Activated T-cell treated with anti-CD3 and anti-CD28 coated beads for 24 hours (primary cell): Measurements from ENCODE around the gene NTSR1.

Source experiments
- DNase-seq: peaks from one replicate; pipeline ENCODE4 v3.0.0-alpha.2; 2020; ENCODE audit warnings: low read depth

NTSR1 gene

DNA sequence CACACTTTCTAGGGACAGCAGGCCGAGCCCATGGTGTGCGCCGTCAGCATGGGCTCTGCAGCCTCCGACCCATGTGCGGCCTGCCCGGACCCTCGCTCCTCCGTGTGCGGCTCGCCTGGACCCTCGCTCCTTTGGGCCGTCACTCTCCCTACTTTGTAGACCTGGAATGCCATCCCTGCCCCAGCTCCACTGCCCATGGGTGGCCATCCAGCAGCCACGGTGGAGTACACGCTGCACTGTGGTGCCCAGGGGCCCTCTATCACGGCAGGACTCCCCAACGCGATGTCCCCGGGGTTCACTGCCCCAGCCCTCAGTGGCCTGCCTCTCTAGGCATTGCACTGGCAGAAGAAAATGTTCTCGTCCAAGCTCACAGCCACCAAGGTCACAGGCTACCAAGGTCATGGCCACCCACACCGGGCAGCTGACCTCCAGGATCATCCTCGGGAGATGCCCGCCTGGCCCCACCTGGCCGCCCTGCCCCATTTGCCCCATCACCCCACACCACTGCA is 63.5 kb downstream of the NTSR1 start:
- DNase-seq, result no peak

DNA sequence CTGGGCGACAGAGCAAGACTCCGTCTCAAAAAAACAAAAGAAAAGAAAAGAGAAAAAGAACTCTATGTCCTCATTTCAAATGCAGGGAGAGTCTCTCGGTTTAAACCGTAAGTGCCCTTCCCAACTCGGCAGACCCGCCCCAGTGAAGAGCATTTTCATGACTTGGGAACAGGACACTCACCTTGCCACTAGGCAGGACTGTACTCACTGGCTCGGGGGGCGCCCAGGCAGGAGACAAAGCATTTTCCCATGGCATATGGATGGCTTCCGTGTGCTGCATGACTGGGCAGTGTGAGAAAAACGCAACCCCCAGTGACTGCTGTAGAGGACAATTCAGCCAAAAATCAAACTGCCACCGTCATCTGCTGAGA is 64.0 kb downstream of the NTSR1 start:
- DNase-seq, result no peak

DNA sequence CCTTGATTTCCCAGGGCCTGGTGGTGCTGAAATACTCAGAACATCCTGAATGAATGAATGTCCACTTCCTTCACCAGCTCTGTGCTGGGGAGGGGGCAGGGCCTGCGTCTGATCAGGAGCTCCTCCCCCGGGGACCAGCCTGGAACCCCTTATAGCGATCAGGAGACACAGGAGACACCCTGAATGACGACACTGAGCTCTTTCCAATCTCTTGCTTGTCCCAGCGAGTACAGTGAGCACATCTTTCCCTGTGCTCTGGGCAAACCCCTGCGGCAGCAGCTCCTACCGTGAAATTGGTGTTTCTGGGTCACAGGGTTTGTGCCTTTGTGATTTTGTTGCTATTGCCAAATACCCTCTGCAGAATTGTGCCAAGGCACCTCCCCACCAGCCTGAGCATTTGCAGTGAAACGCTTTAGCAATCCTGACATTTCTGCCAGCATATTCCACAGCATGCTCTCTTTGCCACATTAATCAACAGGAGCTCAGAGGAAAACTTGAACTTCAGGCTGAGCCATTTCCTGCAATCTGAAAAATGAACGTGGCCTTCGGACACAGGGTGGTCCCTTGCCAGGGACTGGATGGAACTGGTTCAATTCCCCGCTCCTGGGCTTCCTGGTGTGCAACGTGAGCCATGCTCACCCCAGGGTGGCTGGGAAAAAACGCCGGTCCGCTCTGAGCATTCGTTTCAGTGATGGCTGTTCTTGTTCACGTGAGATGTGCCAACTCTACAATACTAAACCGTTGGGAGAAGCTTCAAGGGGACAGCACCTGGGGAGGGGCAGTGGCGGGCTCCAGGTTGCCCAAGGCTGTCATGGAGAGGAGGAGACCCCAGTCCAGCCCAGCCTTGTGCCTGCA is 64.6 kb downstream of the NTSR1 start:
- no peak for DNase-seq

DNA sequence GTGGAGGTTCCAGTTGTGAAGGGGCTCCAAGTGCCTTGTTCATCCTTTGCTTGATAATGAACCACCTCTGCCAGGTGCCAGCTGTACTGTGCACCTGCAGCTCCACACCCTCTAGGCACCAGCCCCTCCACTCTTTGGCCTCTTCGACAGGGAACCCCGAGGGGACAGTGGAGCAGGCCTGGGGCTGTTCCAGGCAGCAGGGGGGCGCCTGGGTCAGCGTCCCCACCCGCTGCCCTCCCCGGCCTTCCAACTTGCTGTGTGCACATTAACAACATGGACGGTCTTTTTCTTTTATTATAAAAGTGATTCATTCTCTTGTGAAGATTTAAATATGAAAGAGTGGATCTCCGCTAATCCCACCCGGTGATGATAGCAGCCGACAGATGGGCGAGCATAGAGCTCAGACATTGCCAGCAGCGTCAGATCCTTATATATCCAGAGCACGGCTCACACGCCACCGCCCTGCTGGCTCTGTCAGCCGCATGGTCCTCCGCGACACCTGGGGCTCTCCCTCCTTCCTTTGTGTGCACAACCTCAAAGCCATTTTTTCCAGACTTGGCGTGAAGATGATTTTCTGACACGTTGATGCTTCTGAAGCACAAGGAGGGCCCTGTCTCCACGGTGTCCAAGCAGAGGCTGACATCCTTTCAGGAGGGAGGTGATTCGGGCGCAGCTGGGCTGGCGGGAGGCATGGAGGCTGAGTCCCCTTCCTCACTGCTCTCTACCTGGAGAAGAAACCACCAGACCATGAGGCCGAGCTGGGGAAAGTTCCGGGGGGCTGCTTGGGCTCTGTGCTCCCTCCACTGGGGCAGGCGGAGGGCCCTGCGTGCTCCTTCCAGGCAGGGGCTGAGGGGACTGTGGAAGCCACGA is 65.4 kb downstream of the NTSR1 start:
- no peak for DNase-seq

DNA sequence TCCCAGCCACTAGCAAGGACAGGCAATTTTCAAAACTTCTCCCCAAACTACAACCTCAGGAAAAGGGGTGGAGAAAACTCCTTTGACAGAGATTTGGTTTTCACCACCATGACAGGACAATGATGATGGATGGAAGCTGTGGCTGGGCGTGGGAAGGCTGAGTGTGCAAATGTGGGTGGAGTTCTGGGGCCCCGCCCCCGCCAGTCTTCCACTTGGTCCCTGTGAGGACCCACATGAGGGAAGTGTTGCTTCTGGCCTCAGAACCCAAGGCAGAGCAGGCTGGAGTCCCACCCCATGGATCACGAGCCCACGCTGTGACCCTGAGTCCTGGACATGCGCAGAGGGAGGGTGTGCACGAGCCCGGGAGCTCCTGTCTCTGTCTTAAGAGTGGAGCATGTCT is 66.1 kb downstream of the NTSR1 start:
- DNase-seq, result no peak

DNA sequence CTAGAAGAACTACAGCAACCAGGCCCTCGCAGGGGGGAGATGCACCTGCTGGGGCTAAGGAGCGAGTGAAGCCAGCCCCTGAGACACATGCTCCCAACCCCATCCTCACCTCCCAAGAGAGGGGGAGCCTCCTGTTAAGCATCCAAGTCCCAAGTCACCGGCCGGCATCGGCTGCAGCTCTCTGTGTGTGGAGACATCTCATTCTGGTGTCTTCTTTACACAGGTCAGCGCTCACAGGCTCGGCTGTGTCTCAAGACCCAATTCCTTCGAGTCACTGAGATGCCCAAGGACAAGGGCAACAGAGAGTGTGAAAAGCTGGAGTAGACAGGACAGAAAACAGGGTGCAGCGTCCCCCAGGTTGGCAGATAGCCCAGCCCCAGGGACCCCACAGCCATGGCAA is 66.6 kb downstream of the NTSR1 start:
- no peak for DNase-seq

DNA sequence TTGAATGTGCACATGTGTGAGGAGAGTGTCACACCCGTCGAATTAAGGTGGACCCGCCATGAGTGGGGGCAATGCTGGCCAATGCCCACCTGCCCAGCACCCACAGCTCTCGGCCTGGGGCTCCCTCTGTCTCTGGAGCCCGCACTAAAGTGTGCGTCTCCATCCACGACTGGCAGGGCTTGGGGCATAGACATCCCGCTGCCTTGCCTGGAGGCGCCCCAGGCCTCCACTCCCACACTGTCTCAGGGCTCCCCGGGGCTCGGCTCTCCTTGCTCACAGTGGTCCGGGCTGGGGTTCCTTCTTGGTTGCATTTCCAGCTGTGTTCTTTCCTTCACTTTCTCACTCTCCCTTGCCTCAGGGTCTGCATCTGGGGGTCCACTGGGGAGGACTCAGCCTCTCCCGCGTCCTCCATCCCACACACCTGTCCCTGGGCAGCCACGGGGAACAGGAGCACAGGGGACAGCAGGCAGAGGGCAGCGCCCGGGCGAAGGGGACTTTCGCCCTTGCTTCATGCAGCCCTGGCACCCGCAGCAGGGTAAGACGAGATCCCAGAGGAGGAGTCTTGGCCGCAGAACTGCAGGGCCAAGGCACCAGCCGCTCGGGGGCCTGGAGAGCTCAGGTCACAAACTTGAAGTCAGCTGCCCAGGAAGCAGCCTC is 67.5 kb downstream of the NTSR1 start:
- DNase-seq, result no peak

DNA sequence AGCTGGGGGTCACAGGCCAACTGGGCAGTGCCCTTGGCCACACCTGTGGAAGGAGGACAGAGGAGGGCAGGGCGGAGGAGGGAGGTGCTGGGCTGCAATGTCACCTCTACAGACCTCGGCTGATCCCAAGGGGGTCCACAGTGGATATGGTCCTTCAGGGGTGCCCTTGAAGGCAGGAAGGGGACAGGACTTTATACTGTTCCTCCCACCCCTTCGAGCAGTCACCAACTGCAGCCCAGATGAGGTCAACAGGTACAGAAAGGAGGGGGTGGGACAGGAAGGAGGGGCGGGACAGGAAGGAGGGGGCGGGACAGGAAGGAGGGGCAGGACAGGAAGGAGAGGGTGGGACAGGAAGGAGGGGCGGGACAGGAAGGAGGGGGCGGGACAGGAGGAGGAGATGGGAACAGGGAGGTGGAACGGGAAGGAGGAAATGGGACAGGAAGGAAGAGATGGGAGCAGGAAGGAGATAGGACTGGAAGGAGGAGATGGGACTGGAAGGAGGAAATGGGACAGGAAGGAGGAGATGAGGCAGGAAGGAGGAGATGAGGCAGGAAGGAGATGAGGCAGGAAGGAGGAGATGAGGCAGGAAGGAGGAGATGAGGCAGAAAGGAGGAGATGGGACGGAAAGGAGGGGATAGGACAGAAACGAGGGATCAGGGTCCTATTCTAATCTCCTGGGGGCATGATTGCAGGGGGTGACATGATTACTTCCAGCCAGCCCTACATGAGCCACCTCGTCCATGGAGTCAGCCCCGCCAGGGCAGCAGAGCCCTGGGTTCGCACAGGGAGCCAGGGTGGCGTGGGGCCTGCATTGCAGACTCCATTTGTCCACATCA is 68.3 kb downstream of the NTSR1 start:
- DNase-seq, result peak; percentile 58

DNA sequence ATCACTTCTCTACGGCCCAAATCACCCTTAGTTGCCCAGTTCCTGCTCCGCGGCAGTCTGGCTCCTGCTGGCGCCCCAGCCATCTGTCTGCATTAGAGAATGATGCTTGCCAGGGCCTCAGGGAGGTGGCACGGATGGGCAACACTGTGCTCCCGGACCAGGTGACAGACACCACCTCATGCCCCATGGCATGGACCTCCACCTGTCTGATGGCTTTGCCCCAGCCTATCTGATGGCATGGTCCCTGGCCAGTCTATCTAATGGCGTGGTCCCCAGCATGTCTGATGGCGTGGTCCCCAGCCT is 68.8 kb downstream of the NTSR1 start:
- DNase-seq, result no peak

DNA sequence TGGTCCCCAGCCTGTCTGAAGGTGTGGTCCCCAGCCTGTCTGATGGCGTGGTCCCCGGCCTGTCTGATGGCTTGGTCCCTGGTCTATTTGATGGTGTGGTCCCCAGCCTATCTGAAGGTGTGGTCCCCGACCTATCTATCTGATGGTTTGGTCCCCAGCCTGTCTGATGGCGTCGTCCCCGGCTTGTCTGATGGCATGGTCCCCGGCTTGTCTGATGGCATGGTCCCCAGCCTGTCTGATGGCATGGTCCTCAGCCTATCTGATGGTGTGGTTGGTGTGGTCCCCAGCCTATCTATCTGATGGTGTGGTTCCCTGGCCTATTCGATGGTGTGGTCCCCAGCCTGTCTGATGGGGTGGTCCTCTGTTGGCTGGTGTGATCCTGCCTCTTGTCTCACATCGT is 69.4 kb downstream of the NTSR1 start:
- DNase-seq, result no peak

DNA sequence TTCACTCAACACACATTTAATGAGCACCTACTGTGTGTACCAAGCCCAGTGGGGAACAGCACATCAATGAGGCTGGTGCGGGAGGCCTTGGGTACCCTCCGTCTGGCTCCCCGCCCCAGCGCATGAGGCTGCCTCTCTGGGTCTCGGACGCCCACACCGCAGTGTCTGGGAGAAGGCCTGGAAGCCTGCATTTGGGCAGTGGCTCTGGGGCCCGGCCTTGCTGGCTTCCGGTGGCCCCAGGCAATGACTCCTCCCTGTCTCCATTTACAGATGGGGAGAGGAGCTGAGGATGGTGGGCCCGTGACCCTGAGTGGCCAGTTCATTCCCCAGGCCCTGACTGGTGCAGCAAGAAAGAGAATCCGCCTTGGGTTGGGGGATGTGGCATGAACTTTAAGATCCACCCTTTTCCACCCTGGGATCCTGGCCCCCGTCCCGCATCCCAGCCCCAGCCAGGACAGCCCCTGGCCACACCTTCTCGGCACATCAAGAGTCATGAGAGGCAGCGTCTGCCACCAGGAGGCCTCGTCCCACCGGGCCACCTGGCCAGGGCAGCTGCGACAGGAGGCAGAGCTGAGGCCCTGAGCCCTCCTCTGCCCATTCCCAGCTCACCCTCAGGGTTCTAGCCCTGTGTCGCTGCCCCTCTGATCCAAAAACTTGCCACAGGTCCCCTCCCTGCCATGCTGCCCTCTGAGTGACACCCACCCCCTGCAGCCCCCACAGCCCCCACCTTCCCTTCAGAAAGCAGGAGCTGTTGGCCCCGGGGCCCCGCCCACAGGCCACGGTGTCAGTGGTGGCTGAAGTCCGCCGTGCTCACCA is 70.2 kb downstream of the NTSR1 start:
- no peak for DNase-seq

DNA sequence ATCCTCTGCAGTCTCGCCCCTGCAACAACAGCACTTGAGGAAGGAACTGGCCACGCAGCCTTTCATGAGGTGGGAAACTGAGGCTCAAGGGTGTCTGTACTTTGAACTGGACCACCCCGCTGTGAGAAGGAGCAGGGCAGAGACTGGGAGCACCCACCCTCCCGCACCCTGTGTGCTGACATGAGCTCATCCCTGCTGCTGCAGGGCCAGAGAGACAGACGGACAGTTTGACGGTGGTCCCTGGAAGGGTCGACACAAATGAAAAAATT is 70.7 kb downstream of the NTSR1 start:
- no peak for DNase-seq

DNA sequence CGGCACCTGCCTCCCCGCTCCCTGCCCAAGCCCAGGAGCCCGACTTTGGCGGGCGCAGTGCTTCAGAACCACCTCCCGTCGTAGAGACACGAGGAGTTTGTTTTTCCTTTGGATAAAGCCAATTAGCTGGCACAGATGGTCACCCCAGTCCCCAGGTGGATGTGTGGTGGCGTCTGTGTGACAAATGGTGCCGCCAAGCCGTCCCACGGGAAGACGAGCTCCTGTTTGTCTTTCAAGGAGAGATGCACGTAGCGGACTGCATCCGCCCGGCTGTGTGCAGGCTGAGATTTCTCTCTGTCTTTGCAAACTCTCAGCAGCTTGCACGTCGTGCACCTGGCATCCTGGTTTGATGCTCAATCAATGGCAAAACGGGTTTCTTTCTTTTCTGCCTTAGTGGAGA is 71.6 kb downstream of the NTSR1 start:
- DNase-seq, result no peak

DNA sequence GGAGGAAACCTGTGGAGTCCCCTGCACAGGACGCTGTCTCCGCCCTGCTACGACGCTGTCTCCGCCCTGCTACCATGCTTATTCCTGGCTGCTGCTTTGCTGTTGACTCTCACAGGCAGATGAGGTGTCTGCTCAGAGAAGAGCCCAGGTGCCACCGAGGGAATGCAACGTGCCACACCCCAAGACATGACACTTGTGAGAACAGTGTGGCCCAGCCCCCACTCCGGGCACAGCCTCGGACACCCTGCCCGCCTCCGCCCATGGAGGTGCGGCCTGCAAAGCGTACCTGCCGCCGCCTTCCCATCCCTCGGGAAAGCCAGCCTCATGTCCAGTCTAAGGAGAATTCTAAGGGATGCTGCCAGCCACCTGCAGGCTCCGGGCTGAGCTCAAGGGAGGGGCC is 72.1 kb downstream of the NTSR1 start:
- DNase-seq, result no peak

DNA sequence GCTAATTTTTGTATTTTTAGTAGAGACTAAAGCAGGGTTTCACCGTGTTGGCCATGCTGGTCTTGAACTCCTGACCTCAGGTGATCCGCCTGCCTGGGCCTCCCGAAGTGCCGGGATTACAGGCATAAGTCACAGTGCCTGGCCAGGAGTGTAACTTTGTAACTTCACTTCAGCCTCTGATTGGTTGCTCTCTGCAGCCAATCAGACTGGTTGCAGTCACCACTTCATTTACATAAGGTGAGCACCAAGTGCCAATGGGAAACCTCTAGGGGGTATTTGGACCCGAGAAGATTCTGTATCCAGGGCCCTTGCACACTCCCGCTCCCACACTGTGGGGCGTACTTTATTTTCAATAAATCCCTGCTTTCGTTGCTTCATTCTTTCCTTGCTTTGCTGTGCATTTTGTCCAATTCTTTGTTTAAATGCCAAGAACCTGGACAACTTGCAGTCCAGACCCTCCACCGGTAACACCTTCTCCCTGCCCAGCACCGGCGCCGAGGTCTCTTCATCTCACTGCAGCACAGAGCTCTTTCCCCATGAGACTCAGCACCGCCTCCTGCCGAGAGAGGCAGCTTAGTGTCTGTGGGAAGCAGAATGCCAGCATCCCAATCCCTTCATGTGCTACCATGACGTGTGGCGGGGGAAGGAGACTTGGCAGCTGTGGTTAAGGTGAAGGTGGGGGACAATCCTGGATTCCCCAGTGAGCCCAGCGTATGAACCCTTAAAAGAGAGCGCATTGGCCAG is 73.7 kb downstream of the NTSR1 start:
- DNase-seq, result no peak

DNA sequence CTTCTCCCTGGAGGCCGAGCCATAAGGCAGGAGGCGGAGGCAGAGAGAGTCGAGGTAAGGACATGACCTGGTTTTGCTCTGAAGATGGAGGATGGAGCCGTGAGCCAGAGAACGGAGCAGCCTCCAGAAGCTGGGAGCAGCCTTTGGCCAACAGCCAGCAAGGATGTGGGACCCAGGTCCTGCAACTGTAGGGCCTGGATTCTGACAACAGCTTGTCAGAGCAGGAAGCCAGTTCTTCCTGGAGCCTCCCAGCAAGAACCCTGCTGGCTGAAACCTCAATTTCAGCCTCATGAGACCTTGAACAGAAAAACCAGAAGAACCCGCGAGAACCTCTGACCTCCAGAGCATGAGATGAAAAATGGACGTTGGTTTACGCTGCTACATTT is 74.2 kb downstream of the NTSR1 start:
- no peak for DNase-seq

DNA sequence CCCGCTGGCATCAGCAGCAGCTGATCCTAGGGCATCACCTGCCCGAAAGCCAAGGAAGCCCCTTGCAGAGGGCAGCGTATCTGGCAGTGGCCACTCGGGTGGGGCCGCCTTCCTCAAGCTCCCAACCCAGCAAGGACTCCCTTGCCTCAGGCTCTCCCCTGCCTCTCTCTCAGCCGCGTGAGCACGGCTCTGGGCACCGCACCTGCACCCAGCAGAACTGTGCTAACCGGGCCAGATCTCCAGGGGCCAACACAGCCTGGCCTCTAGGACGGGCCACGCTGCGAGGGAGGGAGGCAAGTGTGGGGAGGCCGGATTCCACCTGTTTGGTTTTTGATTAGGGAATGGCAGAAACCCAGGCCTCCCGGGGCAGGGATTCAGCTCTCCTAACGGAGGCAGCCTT is 75.9 kb downstream of the NTSR1 start:
- DNase-seq, result no peak

DNA sequence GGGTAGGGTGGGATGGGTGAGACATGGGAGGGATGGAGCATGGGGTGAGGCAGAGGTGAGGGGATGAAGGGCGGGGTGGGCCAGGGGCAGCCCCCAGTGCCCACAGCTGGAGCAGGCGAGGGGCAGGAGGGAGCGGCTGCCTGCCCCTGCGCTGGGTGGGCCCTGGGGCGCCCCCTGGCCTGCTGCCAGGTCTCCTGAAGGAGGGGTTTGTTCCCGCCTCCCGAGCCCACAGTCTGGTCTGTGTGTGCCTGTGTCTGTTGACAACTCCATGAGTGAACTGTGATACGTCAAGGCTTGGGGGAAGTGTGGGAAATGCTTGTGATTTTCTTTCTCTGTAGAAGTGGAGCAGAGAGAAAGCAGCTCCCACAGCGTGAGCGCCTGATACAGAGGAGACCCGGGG is 76.8 kb downstream of the NTSR1 start:
- no peak for DNase-seq

DNA sequence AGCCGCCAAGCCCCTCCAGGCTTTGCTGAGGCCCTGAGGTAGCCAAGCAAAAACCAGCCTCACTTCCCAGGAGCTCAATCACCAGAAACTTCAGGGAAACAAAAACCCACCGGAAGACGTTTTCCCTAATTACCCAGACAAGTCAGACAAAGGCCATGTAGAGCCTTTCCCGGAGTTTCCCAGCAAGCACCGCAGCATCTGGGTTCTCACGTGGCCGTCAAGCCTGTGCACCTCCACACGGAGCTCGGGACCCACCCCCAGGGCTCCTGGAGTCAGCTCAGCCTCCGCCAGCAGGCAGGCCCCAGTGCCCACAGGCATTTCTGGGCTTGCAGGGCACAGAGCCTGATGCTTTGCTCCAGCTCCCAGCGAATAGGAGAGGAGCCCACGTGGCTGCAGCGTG is 77.5 kb downstream of the NTSR1 start:
- no peak for DNase-seq

DNA sequence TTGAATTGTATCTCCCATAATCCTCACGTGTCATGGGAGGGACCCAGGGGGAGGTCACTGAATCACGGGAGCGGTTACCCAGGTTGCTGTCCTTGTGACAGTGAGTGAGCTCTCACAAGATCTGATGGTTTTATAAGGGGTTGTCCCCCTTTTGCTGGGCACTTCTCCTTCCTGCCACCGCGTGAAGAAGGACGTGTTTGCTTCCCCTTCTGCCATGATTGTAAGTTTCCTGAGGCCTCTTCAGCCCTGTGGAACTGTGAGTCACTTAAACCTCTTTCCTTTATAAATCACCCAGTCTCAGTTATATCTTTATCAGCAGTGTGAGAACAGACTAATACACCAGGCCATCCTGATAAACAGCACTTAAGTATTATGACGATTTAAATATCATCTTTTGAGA is 78.7 kb downstream of the NTSR1 start:
- DNase-seq, result no peak

DNA sequence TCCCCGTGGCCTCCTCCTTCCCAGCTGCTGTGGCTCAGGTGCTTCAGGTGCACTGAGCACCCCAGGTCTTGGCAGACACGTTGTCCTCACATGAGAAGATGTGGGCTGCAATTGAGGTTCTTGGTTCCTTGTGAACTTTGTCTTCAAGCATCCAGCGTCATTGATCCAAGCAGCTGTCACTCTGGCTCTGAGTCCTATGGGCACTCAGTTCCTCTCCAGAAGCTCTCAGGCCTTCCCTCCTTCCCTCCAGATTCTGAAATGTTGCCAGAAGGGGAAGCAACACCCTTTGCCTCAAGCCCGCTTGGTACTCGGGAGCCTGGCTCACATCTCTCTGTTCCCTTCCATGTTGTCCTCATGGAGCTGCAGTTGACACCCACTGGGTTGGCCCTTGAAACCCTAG is 79.2 kb downstream of the NTSR1 start:
- no peak for DNase-seq
